ENCODE measurements around the gene PLCH1.

Gene PLCH1

GRCh38 chr3:155744010-155744625 lies 753 bp downstream of the PLCH1 start:
- DNase-seq: peak; percentile 9

- DNase-seq: no peak
Observed at GRCh38 chr3:155743606-155744005, 1.3 kb downstream of the PLCH1 start.

- no peak for DNase-seq
Observed at GRCh38 chr3:155742349-155742965, 2.4 kb downstream of the PLCH1 start.

GRCh38 chr3:155741603-155742002 lies 3.3 kb downstream of the PLCH1 start:
- DNase-seq: no peak

GRCh38 chr3:155741101-155741500 lies 3.8 kb downstream of the PLCH1 start:
- DNase-seq: no peak

- DNase-seq: no peak
Observed at GRCh38 chr3:155739154-155739553, 5.7 kb downstream of the PLCH1 start.

GRCh38 chr3:155738580-155739076 lies 6.2 kb downstream of the PLCH1 start:
- no peak for DNase-seq

GRCh38 chr3:155737844-155738460 lies 6.9 kb downstream of the PLCH1 start:
- DNase-seq: peak; percentile 46

GRCh38 chr3:155736381-155736780 lies 8.5 kb downstream of the PLCH1 start:
- DNase-seq: no peak

- no peak for DNase-seq
Observed at GRCh38 chr3:155730843-155731242, 14.0 kb downstream of the PLCH1 start.

- DNase-seq: no peak
Observed at GRCh38 chr3:155727836-155728235, 17.0 kb downstream of the PLCH1 start.

- no peak for DNase-seq
Observed at GRCh38 chr3:155714295-155714718, 30.6 kb downstream of the PLCH1 start.

GRCh38 chr3:155712008-155712407 lies 32.9 kb downstream of the PLCH1 start:
- no peak for DNase-seq

GRCh38 chr3:155704771-155705559 lies 39.9 kb downstream of the PLCH1 start:
- no peak for DNase-seq

GRCh38 chr3:155704061-155704460 lies 40.8 kb downstream of the PLCH1 start:
- DNase-seq: peak; percentile 32

- no peak for DNase-seq
Observed at GRCh38 chr3:155702745-155703591, 41.9 kb downstream of the PLCH1 start.

- DNase-seq: peak; percentile 30
Observed at GRCh38 chr3:155701882-155702465, 42.9 kb downstream of the PLCH1 start.

GRCh38 chr3:155697542-155697941 lies 47.3 kb downstream of the PLCH1 start:
- DNase-seq: no peak

- no peak for DNase-seq
Observed at GRCh38 chr3:155690921-155691320, 54.0 kb downstream of the PLCH1 start.

GRCh38 chr3:155688481-155688880 lies 56.4 kb downstream of the PLCH1 start:
- DNase-seq: no peak

GRCh38 chr3:155683344-155683720 lies 61.5 kb downstream of the PLCH1 start:
- DNase-seq: no peak
